Measurements from ENCODE around the gene CROCC. TPM values are rescaled to one million over a fixed set of nuclear protein-coding genes. Genes with fewer than 3 reads are reported as not detected.

The CROCC gene
- total and polyA plus RNA-seq, 4 donors, result 2.9 to 8.3 (median 5.1) TPM

- H3K36me3 ChIP-seq (ENCODE audit: control insufficient read depth in 4 of 4, insufficient read depth in 3 of 4, low read depth in 1 of 4, low read length in 3 of 4), result no peaks in the 10 kb centered on the region
Observed at GRCh38 chr1:16976966-16977365, 55.2 kb downstream of the CROCC start.

More at GRCh38 chr1:16976966-16977365, 55.2 kb downstream of the CROCC start:
- H3K27me3 ChIP-seq (ENCODE audit: control insufficient read depth in 4 of 4, insufficient read depth in 4 of 4, low read length in 3 of 4), result peaks cover 0 to 2% (median 0%) of the 10 kb centered on the region in 4 donors
- no peak for TF ChIP-seq RXRA (IDR thresholded peaks at IDR 0.05)
- TF ChIP-seq YY1 (IDR thresholded peaks at IDR 0.05), result no peak
- TF ChIP-seq GABPA (IDR thresholded peaks at IDR 0.05 in 1 of 2, conservative IDR thresholded peaks at IDR 0.05 in 1 of 2), result no peak
- TF ChIP-seq TAF1 (conservative IDR thresholded peaks at IDR 0.05), result no peak
- TF ChIP-seq CTCF (IDR thresholded peaks at IDR 0.05; ENCODE audit: low read depth, low read length, missing input control), result no peak
- no peak for TF ChIP-seq ZBTB33 (IDR thresholded peaks at IDR 0.05)
- TF ChIP-seq, protein P1, sequence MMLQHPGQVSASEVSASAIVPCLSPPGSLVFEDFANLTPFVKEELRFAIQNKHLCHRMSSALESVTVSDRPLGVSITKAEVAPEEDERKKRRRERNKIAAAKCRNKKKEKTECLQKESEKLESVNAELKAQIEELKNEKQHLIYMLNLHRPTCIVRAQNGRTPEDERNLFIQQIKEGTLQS (IDR thresholded peaks at IDR 0.05), result no peak
- TF ChIP-seq, protein P2, sequence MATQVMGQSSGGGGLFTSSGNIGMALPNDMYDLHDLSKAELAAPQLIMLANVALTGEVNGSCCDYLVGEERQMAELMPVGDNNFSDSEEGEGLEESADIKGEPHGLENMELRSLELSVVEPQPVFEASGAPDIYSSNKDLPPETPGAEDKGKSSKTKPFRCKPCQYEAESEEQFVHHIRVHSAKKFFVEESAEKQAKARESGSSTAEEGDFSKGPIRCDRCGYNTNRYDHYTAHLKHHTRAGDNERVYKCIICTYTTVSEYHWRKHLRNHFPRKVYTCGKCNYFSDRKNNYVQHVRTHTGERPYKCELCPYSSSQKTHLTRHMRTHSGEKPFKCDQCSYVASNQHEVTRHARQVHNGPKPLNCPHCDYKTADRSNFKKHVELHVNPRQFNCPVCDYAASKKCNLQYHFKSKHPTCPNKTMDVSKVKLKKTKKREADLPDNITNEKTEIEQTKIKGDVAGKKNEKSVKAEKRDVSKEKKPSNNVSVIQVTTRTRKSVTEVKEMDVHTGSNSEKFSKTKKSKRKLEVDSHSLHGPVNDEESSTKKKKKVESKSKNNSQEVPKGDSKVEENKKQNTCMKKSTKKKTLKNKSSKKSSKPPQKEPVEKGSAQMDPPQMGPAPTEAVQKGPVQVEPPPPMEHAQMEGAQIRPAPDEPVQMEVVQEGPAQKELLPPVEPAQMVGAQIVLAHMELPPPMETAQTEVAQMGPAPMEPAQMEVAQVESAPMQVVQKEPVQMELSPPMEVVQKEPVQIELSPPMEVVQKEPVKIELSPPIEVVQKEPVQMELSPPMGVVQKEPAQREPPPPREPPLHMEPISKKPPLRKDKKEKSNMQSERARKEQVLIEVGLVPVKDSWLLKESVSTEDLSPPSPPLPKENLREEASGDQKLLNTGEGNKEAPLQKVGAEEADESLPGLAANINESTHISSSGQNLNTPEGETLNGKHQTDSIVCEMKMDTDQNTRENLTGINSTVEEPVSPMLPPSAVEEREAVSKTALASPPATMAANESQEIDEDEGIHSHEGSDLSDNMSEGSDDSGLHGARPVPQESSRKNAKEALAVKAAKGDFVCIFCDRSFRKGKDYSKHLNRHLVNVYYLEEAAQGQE (IDR thresholded peaks at IDR 0.05), result no peak
- no peak for TF ChIP-seq RAD21 (IDR thresholded peaks at IDR 0.05)
- TF ChIP-seq JUND (IDR thresholded peaks at IDR 0.05), result no peak
- no peak for TF ChIP-seq FOXA1 (IDR thresholded peaks at IDR 0.05)
- TF ChIP-seq, protein P3, sequence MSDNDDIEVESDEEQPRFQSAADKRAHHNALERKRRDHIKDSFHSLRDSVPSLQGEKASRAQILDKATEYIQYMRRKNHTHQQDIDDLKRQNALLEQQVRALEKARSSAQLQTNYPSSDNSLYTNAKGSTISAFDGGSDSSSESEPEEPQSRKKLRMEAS (IDR thresholded peaks at IDR 0.05), result no peak
- no peak for TF ChIP-seq SP1 (IDR thresholded peaks at IDR 0.05)
- no peak overlapping the region for H3K27ac ChIP-seq (ENCODE audit: low read depth in 1 of 2, low read length in 2 of 2)
- 88% methylated on average over 16 of the region's 16 CpGs for WGBS
- no peak for DNase-seq (ENCODE audit: low spot score)
- no peaks in the 10 kb centered on the region for H3K9me3 ChIP-seq (ENCODE audit: control insufficient read depth in 4 of 4, low read length in 3 of 4)
- H3K4me1 ChIP-seq (ENCODE audit: control insufficient read depth in 4 of 4, insufficient read depth in 4 of 4, low read length in 3 of 4), result peaks cover 0 to 4% (median 0%) of the 10 kb centered on the region in 4 donors
- no peak overlapping the region for H3K4me3 ChIP-seq (ENCODE audit: low read depth in 1 of 3, low read length in 3 of 3)
- no peak overlapping the region for H3K9ac ChIP-seq (ENCODE audit: low read depth in 1 of 2, low read length in 2 of 2)
